Glutamatergic neuron (in vitro differentiated cells): ENCODE measurements around the gene SLC6A14. TPM values are rescaled to one million over a fixed set of nuclear protein-coding genes. Genes with fewer than 3 reads are reported as not detected.

Experiments used
- DNase-seq: peaks from one replicate; pipeline ENCODE4 v3.0.0; 2022
- H3K27ac Mint-ChIP-seq: one replicate; pipeline ENCODE4 v1.8.0; 2020; ENCODE audit warnings: mild to moderate bottlenecking, mixed read lengths, inconsistent platforms; ENCODE audit not compliant: unreplicated experiment
- H3K27me3 Mint-ChIP-seq: one replicate; pipeline ENCODE4 v1.8.0; 2020; ENCODE audit warnings: mild to moderate bottlenecking, moderate library complexity, mixed read lengths, inconsistent platforms; ENCODE audit not compliant: unreplicated experiment
- H3K36me3 Mint-ChIP-seq: one replicate; pipeline ENCODE4 v1.8.0; 2020; ENCODE audit warnings: mild to moderate bottlenecking, mixed read lengths, inconsistent platforms; ENCODE audit not compliant: unreplicated experiment
- H3K4me1 Mint-ChIP-seq: one replicate; pipeline ENCODE4 v1.8.0; 2020; ENCODE audit warnings: mild to moderate bottlenecking, low read depth, mixed read lengths, inconsistent platforms; ENCODE audit not compliant: unreplicated experiment
- H3K4me3 Mint-ChIP-seq: one replicate; pipeline ENCODE4 v1.8.0; 2020; ENCODE audit warnings: mild to moderate bottlenecking, mixed read lengths, inconsistent platforms; ENCODE audit not compliant: unreplicated experiment
- H3K9me3 Mint-ChIP-seq: one replicate; pipeline ENCODE4 v1.8.0; 2020; ENCODE audit warnings: mild to moderate bottlenecking, moderate library complexity, mixed read lengths, inconsistent platforms; ENCODE audit not compliant: unreplicated experiment
- total RNA-seq: library from RNA; stranded (reverse); fragmentation: NEBNext Ultra II Directional; extraction: Animal tissue kit (Norgen Biotek cat#: 25700); gene quantifications from one replicate; pipeline ENCODE4 v1.2.1, GENCODE V29; 2021; ENCODE audit not compliant: unreplicated experiment
- TF ChIP-seq, protein P1 (sequence below): fragments of 200-600 bp; sonication (generic); IDR thresholded peaks from one replicate; pipeline ENCODE4 v1.5.0; 2021; ENCODE audit not compliant: partially characterized antibody, unreplicated experiment

Gene SLC6A14
- total RNA-seq, 1 donor from 2014 or later = not detected

DNA sequence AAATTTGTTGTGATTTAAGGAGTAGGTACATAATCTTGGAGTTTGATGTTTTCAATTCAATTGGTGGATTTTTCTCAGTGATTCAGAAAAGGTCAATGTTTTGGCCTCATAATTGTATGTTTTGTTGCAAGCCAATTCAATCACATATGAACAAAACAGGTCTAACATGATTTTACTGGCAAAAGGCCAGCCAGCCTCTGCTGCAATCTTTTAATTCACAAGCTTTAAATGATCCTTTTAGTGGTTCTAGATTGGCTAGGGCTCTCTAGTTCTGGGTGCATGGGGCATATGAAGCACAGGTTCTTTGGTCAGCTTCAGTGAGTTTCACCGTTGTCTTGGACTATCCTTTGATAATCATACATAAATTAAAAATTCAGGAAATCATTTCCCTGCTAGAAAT is 19.2 kb upstream of the SLC6A14 start:
- Mint-ChIP-seq H3K4me1 (no peaks in the 10 kb centered on the region), H3K27me3 (no peaks in the 10 kb centered on the region), H3K27ac (no peak overlapping the region), H3K9me3 (no peaks in the 10 kb centered on the region), H3K36me3 (no peaks in the 10 kb centered on the region), H3K4me3 (no peak overlapping the region)
- no peak for DNase-seq
- TF ChIP-seq, protein P1, sequence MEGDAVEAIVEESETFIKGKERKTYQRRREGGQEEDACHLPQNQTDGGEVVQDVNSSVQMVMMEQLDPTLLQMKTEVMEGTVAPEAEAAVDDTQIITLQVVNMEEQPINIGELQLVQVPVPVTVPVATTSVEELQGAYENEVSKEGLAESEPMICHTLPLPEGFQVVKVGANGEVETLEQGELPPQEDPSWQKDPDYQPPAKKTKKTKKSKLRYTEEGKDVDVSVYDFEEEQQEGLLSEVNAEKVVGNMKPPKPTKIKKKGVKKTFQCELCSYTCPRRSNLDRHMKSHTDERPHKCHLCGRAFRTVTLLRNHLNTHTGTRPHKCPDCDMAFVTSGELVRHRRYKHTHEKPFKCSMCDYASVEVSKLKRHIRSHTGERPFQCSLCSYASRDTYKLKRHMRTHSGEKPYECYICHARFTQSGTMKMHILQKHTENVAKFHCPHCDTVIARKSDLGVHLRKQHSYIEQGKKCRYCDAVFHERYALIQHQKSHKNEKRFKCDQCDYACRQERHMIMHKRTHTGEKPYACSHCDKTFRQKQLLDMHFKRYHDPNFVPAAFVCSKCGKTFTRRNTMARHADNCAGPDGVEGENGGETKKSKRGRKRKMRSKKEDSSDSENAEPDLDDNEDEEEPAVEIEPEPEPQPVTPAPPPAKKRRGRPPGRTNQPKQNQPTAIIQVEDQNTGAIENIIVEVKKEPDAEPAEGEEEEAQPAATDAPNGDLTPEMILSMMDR = no peak

DNA sequence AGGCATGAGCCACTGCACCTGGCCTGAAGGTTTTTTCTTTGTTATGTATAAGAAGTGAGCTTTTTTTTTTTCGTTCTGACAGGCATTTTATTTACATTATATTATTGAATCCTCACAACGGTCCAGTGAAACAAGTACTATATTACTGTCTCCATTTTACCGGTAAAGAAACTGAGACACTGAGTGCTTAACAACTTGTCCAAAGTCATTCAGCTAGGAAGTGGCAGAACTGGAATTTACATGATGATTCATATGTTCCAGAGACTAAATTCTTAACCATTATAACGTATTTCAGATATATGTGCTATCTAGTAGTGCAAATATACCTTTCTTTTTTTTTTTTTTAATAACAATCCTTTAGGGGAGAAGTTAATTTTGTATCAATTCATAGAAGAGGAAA is 18.4 kb upstream of the SLC6A14 start:
- H3K4me3 Mint-ChIP-seq = no peak overlapping the region
- no peaks in the 10 kb centered on the region for H3K27me3 Mint-ChIP-seq
- TF ChIP-seq, protein P1 = no peak
- no peaks in the 10 kb centered on the region for H3K4me1 Mint-ChIP-seq
- H3K9me3 Mint-ChIP-seq = no peaks in the 10 kb centered on the region
- DNase-seq = no peak
- no peaks in the 10 kb centered on the region for H3K36me3 Mint-ChIP-seq
- no peak overlapping the region for H3K27ac Mint-ChIP-seq

DNA sequence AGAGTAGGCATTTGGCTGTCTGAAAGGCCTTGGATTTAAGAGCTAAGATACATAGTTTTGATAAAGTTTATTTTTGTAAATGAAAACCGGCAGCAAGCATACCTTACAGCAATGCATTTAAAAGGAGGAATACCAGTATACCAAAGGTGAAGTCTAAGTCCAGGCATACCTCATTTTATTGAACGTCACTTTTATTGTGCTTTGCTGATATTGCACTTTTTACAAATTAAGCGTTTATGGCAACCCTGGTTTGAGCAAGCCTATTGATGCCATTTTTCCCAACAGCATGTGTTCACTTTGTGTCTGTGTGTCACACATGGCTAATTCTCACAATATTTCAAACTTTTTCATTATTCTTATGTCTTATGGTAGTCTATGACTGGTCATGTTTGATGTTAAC is 8.4 kb upstream of the SLC6A14 start:
- H3K9me3 Mint-ChIP-seq = no peaks in the 10 kb centered on the region
- no peak overlapping the region for H3K4me3 Mint-ChIP-seq
- TF ChIP-seq, protein P1 = no peak
- H3K27me3 Mint-ChIP-seq = no peaks in the 10 kb centered on the region
- H3K27ac Mint-ChIP-seq = no peak overlapping the region
- DNase-seq = no peak
- no peaks in the 10 kb centered on the region for H3K4me1 Mint-ChIP-seq
- H3K36me3 Mint-ChIP-seq = no peaks in the 10 kb centered on the region

DNA sequence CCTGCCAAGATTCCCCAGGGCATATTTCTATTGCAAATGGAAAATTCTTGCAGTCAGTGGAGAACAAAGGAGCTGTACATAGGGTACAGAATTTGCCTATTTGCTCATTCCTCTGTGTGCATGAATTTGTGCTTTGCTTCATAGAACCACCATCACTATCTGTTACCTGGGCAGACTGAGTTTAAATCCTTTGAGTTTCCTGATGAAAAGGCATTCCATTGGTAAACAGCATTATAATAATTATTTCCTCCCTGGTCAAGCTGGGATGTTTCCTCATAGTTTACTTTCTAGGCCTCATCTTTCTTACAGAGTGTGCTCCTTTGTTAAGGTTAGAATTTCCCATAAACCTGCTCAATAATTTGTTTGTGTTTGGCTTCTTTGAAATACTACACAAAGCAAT is 809 bp upstream of the SLC6A14 start:
- TF ChIP-seq, protein P1 = no peak
- no peak for DNase-seq
- Mint-ChIP-seq H3K9me3 (no peaks in the 10 kb centered on the region), H3K27ac (no peak overlapping the region), H3K4me3 (no peak overlapping the region), H3K36me3 (no peaks in the 10 kb centered on the region), H3K4me1 (no peaks in the 10 kb centered on the region), H3K27me3 (no peaks in the 10 kb centered on the region)

DNA sequence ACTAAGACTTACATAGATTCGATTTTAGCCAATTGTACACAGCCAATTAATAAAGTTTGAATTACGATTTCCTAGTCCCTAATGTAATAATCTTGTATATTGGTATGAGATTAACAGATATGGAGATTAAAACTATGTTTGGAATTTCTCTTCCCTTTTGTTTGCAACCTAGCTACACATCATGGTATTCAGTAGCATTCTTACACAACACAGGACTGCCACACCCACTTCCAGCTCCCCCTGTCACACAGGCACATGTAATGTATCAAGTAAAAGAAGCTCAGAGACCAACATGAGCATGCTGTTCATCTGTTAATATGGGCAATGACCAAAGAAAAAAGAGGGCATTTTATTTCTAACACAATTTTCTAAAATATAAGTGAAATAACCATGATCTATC is 12.8 kb downstream of the SLC6A14 start:
- Mint-ChIP-seq H3K27ac (no peak overlapping the region), H3K9me3 (no peaks in the 10 kb centered on the region)
- TF ChIP-seq, protein P1 = no peak

More for the DNA sequence above, 12.8 kb downstream of the SLC6A14 start:
- no peaks in the 10 kb centered on the region for H3K27me3 Mint-ChIP-seq
- H3K4me3 Mint-ChIP-seq = no peak overlapping the region
- DNase-seq = no peak
- no peaks in the 10 kb centered on the region for H3K36me3 Mint-ChIP-seq
- H3K4me1 Mint-ChIP-seq = no peaks in the 10 kb centered on the region
